ENCODE measurements around the gene CERS3.

The CERS3 gene

GRCh38 chr15:100528833-100529428 lies at the start of gene CERS3:
Gene CERS3 (minus strand): TSS chr15:100528950. CDS start chr15:100501849, 27,101 bp downstream.
- DNase-seq: no peak

- DNase-seq: no peak
Observed at GRCh38 chr15:100573526-100573925, 44.8 kb upstream of the CERS3 start.

- DNase-seq: no peak
Observed at GRCh38 chr15:100572362-100572983, 43.7 kb upstream of the CERS3 start.

GRCh38 chr15:100571592-100572167 lies 42.9 kb upstream of the CERS3 start:
- DNase-seq: no peak

GRCh38 chr15:100570735-100571313 lies 42.1 kb upstream of the CERS3 start:
- DNase-seq: no peak

GRCh38 chr15:100570275-100570674 lies 41.5 kb upstream of the CERS3 start:
- DNase-seq: no peak

- DNase-seq: no peak
Observed at GRCh38 chr15:100569391-100569790, 40.6 kb upstream of the CERS3 start.

- no peak for DNase-seq
Observed at GRCh38 chr15:100566850-100567628, 38.3 kb upstream of the CERS3 start.

- DNase-seq: no peak
Observed at GRCh38 chr15:100565591-100565990, 36.8 kb upstream of the CERS3 start.

GRCh38 chr15:100560323-100560722 lies 31.6 kb upstream of the CERS3 start:
- DNase-seq: no peak

GRCh38 chr15:100559330-100559729 lies 30.6 kb upstream of the CERS3 start:
- no peak for DNase-seq

- DNase-seq: no peak
Observed at GRCh38 chr15:100558771-100559254, 30.1 kb upstream of the CERS3 start.

GRCh38 chr15:100553468-100553867 lies 24.7 kb upstream of the CERS3 start:
- no peak for DNase-seq

- DNase-seq: no peak
Observed at GRCh38 chr15:100547961-100548360, 19.2 kb upstream of the CERS3 start.

GRCh38 chr15:100544946-100545345 lies 16.2 kb upstream of the CERS3 start:
- no peak for DNase-seq

- no peak for DNase-seq
Observed at GRCh38 chr15:100544338-100544841, 15.6 kb upstream of the CERS3 start.

GRCh38 chr15:100542290-100542689 lies 13.5 kb upstream of the CERS3 start:
- DNase-seq: no peak

GRCh38 chr15:100537331-100537730 lies 8.6 kb upstream of the CERS3 start:
- DNase-seq: no peak

GRCh38 chr15:100536733-100537132 lies 8.0 kb upstream of the CERS3 start:
- no peak for DNase-seq

- no peak for DNase-seq
Observed at GRCh38 chr15:100533886-100534285, 5.1 kb upstream of the CERS3 start.

GRCh38 chr15:100531823-100532327 lies 3.1 kb upstream of the CERS3 start:
- no peak for DNase-seq

- DNase-seq: no peak
Observed at GRCh38 chr15:100531204-100531603, 2.5 kb upstream of the CERS3 start.

GRCh38 chr15:100529556-100529955 lies 806 bp upstream of the CERS3 start:
- DNase-seq: no peak
